NT2/D1 (cell line): ENCODE results near the gene G3BP2.

Source experiments
- DNase-seq: peaks from one replicate; pipeline ENCODE4 v3.0.0-alpha.2; 2011; ENCODE audit warnings: low read depth, low spot score
- H3K27me3 ChIP-seq: 2 replicates; pipeline ENCODE4 v1.6.0; 2011; ENCODE audit warnings: mild to moderate bottlenecking; ENCODE audit not compliant: insufficient read length, insufficient read depth
- H3K36me3 ChIP-seq: 2 replicates; pipeline ENCODE4 v1.6.1; 2011; ENCODE audit warnings: mild to moderate bottlenecking, low read length, mixed read lengths; ENCODE audit not compliant: insufficient read depth, insufficient read length
- H3K4me1 ChIP-seq: 2 replicates; pipeline ENCODE4 v1.5.1; 2011; ENCODE audit not compliant: insufficient read depth, insufficient read length
- H3K4me3 ChIP-seq: 2 replicates; pipeline ENCODE4 v1.5.1; 2011; ENCODE audit warnings: low read depth; ENCODE audit not compliant: insufficient read length
- H3K9ac ChIP-seq: 2 replicates; pipeline ENCODE4 v1.6.0; 2011; ENCODE audit warnings: low read depth; ENCODE audit not compliant: insufficient read length
- H3K9me3 ChIP-seq: 2 replicates; pipeline ENCODE4 v1.5.1; 2011; ENCODE audit warnings: mild to moderate bottlenecking, low read length; ENCODE audit not compliant: insufficient read depth
- SUZ12 ChIP-seq: IDR thresholded peaks from 2 replicates; pipeline ENCODE4 v1.6.1; 2011; ENCODE audit not compliant: insufficient read length, insufficient read depth; ENCODE audit errors: extremely low read depth
- YY1 ChIP-seq: IDR thresholded peaks from 2 replicates; pipeline ENCODE4 v1.6.1; 2011; ENCODE audit not compliant: insufficient read length, insufficient read depth
- ZNF274 ChIP-seq: IDR thresholded peaks from 2 replicates; pipeline ENCODE4 v1.6.1; 2011; ENCODE audit warnings: mild to moderate bottlenecking, low read depth, low read length

Gene G3BP2

GRCh38 chr4:75714011-75714410 is 40.8 kb upstream of the G3BP2 start:
- peaks cover 4% of the 10 kb centered on the region for H3K4me1 ChIP-seq
- no peaks in the 10 kb centered on the region for H3K27me3 ChIP-seq
- no peak for DNase-seq
- H3K9ac ChIP-seq: no peak overlapping the region
- TF ChIP-seq YY1 (no peak), SUZ12 (no peak), ZNF274 (no peak)
- no peaks in the 10 kb centered on the region for H3K9me3 ChIP-seq
- peaks cover 51% of the 10 kb centered on the region for H3K36me3 ChIP-seq
- no peak overlapping the region for H3K4me3 ChIP-seq

DNA sequence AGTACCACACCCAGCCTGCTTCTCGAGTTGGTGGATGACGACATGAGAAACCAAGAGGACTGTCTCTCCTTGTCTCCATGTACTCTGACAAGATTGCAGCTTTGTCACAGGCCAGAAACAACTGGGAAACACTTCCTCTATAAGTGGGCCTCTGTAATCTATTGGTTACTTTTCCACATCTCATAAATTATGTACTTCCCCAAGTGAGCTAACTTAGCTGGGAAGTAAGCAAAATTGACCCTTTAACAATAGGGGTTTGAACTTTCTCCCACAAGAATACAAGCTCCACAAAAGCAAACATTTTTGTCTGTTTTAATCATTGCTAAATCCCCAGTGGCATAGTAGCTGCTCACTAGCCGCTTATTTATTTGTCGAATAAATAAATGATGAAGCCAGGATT is 37.0 kb upstream of the G3BP2 start:
- DNase-seq: no peak
- no peak for TF ChIP-seq SUZ12
- TF ChIP-seq ZNF274: no peak
- no peak for TF ChIP-seq YY1
- Histone ChIP-seq H3K4me3 (no peak overlapping the region), H3K9me3 (no peaks in the 10 kb centered on the region), H3K9ac (no peak overlapping the region), H3K4me1 (peaks cover 2% of the 10 kb centered on the region), H3K27me3 (no peaks in the 10 kb centered on the region), H3K36me3 (peaks cover 43% of the 10 kb centered on the region)

GRCh38 chr4:75708218-75708691 is 35.0 kb upstream of the G3BP2 start:
- no peaks in the 10 kb centered on the region for H3K9me3 ChIP-seq
- TF ChIP-seq ZNF274: no peak
- no peak for TF ChIP-seq YY1
- TF ChIP-seq SUZ12: no peak
- H3K9ac ChIP-seq: peak overlapping the region; percentile 0
- H3K36me3 ChIP-seq: peaks cover 37% of the 10 kb centered on the region
- peaks cover 2% of the 10 kb centered on the region for H3K4me1 ChIP-seq
- H3K27me3 ChIP-seq: no peaks in the 10 kb centered on the region
- no peak for DNase-seq
- H3K4me3 ChIP-seq: no peak overlapping the region

- Histone ChIP-seq H3K4me3 (no peak overlapping the region), H3K9ac (no peak overlapping the region), H3K9me3 (no peaks in the 10 kb centered on the region), H3K27me3 (no peaks in the 10 kb centered on the region), H3K4me1 (peaks cover 2% of the 10 kb centered on the region), H3K36me3 (peaks cover 17% of the 10 kb centered on the region)
- peak; percentile 81 for DNase-seq
- TF ChIP-seq YY1 (no peak), ZNF274 (no peak), SUZ12 (no peak)
Measured at GRCh38 chr4:75705198-75705977, 32.2 kb upstream of the G3BP2 start.

DNA sequence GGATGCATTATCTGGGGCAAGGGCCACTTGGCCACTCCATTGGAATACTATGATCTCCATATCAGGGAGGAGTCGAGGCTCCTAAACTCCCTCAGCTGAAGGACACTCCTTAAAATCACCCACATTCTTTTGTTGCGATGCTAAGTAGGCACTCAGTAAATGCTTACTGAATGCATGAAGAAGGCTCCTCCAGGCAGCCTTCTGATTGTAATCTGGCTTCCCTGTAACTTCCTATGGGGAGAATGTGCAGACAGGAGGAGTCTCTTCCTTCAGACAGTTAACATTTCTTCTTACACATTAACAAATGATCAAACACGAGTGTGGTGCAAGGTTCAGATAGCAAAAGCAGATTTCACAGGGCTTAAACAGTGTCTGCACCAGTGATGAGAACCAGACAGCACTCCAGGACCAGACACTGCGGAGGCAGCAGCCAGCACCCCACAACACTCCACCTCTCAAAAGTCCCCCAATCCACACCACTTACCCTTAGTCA is 29.8 kb upstream of the G3BP2 start:
- no peaks in the 10 kb centered on the region for H3K4me1 ChIP-seq
- no peak overlapping the region for H3K9ac ChIP-seq
- TF ChIP-seq YY1 (no peak), SUZ12 (no peak), ZNF274 (no peak)
- H3K9me3 ChIP-seq: no peaks in the 10 kb centered on the region
- peaks cover 2% of the 10 kb centered on the region for H3K36me3 ChIP-seq
- H3K4me3 ChIP-seq: no peak overlapping the region
- no peak for DNase-seq
- no peaks in the 10 kb centered on the region for H3K27me3 ChIP-seq

- TF ChIP-seq YY1 (no peak), ZNF274 (no peak), SUZ12 (no peak)
- Histone ChIP-seq H3K36me3 (peaks cover 9% of the 10 kb centered on the region), H3K4me1 (no peaks in the 10 kb centered on the region), H3K27me3 (no peaks in the 10 kb centered on the region), H3K9me3 (no peaks in the 10 kb centered on the region), H3K9ac (no peak overlapping the region), H3K4me3 (no peak overlapping the region)
- DNase-seq: no peak
Measured at GRCh38 chr4:75699299-75699698, 26.1 kb upstream of the G3BP2 start.

DNA sequence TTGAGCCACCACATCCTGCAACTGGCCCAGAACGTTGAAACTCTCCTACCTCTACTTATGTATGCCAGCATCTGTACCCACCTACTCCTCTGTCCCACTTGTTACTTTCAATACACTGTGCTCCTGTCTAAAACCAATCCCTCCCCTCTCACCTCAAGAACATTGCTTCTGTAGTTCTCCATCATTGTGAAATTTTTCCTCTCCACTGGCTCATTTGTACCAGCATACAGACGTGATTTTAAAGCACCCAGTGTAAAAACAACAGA is 25.7 kb upstream of the G3BP2 start:
- no peak for DNase-seq
- Histone ChIP-seq H3K4me1 (no peaks in the 10 kb centered on the region), H3K4me3 (no peak overlapping the region), H3K27me3 (no peaks in the 10 kb centered on the region), H3K36me3 (peaks cover 11% of the 10 kb centered on the region), H3K9ac (no peak overlapping the region), H3K9me3 (no peaks in the 10 kb centered on the region)
- no peak for TF ChIP-seq SUZ12
- TF ChIP-seq YY1: no peak
- TF ChIP-seq ZNF274: no peak
